ENCODE measurements around the gene HIPK2.

The HIPK2 gene

GRCh38 chr7:139735912-139736595 is 41.7 kb downstream of the HIPK2 start:
- DNase-seq (ENCODE audit: low read depth in 2 of 2): no peak

GRCh38 chr7:139735466-139735865 is 42.3 kb downstream of the HIPK2 start:
- no peak for DNase-seq (ENCODE audit: low read depth in 2 of 2)

GRCh38 chr7:139734395-139734794 is 43.4 kb downstream of the HIPK2 start:
- no peak for DNase-seq (ENCODE audit: low read depth in 2 of 2)

GRCh38 chr7:139733751-139734150 is 44.0 kb downstream of the HIPK2 start:
- DNase-seq (ENCODE audit: low read depth in 2 of 2): no peak

- no peak for DNase-seq (ENCODE audit: low read depth in 2 of 2)
Observed at GRCh38 chr7:139732471-139733167, 45.2 kb downstream of the HIPK2 start.

- DNase-seq (ENCODE audit: low read depth in 2 of 2): no peak
Observed at GRCh38 chr7:139731802-139732470, 45.9 kb downstream of the HIPK2 start.

- no peak for DNase-seq (ENCODE audit: low read depth in 2 of 2)
Observed at GRCh38 chr7:139730746-139731612, 46.8 kb downstream of the HIPK2 start.

- DNase-seq (ENCODE audit: low read depth in 2 of 2): no peak
Observed at GRCh38 chr7:139728203-139728602, 49.6 kb downstream of the HIPK2 start.

- no peak for DNase-seq (ENCODE audit: low read depth in 2 of 2)
Observed at GRCh38 chr7:139727151-139727705, 50.6 kb downstream of the HIPK2 start.

- no peak for DNase-seq (ENCODE audit: low read depth in 2 of 2)
Observed at GRCh38 chr7:139726485-139726869, 51.3 kb downstream of the HIPK2 start.

GRCh38 chr7:139725858-139726484 is 51.8 kb downstream of the HIPK2 start:
- DNase-seq (ENCODE audit: low read depth in 2 of 2): no peak

GRCh38 chr7:139725077-139725476 is 52.7 kb downstream of the HIPK2 start:
- no peak for DNase-seq (ENCODE audit: low read depth in 2 of 2)

- no peak for DNase-seq (ENCODE audit: low read depth in 2 of 2)
Observed at GRCh38 chr7:139722604-139723003, 55.2 kb downstream of the HIPK2 start.

- DNase-seq (ENCODE audit: low read depth in 2 of 2): no peak
Observed at GRCh38 chr7:139721821-139722220, 56.0 kb downstream of the HIPK2 start.

- DNase-seq (ENCODE audit: low read depth in 2 of 2): no peak
Observed at GRCh38 chr7:139721417-139721816, 56.4 kb downstream of the HIPK2 start.

- DNase-seq (ENCODE audit: low read depth in 2 of 2): no peak
Observed at GRCh38 chr7:139720705-139721231, 57.0 kb downstream of the HIPK2 start.

GRCh38 chr7:139720186-139720585 is 57.6 kb downstream of the HIPK2 start:
- DNase-seq (ENCODE audit: low read depth in 2 of 2): no peak

GRCh38 chr7:139718859-139719258 is 58.9 kb downstream of the HIPK2 start:
- DNase-seq (ENCODE audit: low read depth in 2 of 2): no peak

- DNase-seq (ENCODE audit: low read depth in 2 of 2): no peak
Observed at GRCh38 chr7:139718141-139718540, 59.7 kb downstream of the HIPK2 start.

- no peak for DNase-seq (ENCODE audit: low read depth in 2 of 2)
Observed at GRCh38 chr7:139716156-139716942, 61.4 kb downstream of the HIPK2 start.

All from stimulated activated CD4-positive, alpha-beta T cell treated with anti-CD3 and anti-CD28 coated beads, Interleukin-15, amount 100 ng/mL, for 48 hours (primary cell).